GM21528 (cell line): Measurements from ENCODE around the gene ZNF81.
"Not testable (repeated sequence)": the region's sequence is repeated elsewhere in the genome, so short reads cannot be mapped to it uniquely, and the experiment has no call there.

Experiments used
- ATAC-seq: cut with Tn5 transposase; IDR thresholded peaks from one replicate; pipeline ENCODE4 v1.9.1; 2021; ENCODE audit warnings: mild to moderate bottlenecking, moderate library complexity; ENCODE audit not compliant: unreplicated experiment, low FRiP score

The ZNF81 gene

GRCh38 chrX:47836164-47837072 lies at the start of gene ZNF81:
Gene ZNF81, plus strand, starts transcription at chrX:47836902. Its CDS starts 9,366 bp downstream, at chrX:47846268.
- ATAC-seq = peak; percentile 89

GRCh38 chrX:47796433-47796906 lies 40.2 kb upstream of the ZNF81 start:
- ATAC-seq = no peak

- no peak for ATAC-seq
Observed at GRCh38 chrX:47797084-47797483, 39.6 kb upstream of the ZNF81 start.

GRCh38 chrX:47798861-47799260 lies 37.8 kb upstream of the ZNF81 start:
- ATAC-seq = no peak

- no peak for ATAC-seq
Observed at GRCh38 chrX:47802589-47802988, 34.1 kb upstream of the ZNF81 start.

GRCh38 chrX:47803103-47803502 lies 33.6 kb upstream of the ZNF81 start:
- ATAC-seq = not testable (repeated sequence)

- ATAC-seq = no peak
Observed at GRCh38 chrX:47804315-47804714, 32.4 kb upstream of the ZNF81 start.

GRCh38 chrX:47805844-47806243 lies 30.9 kb upstream of the ZNF81 start:
- ATAC-seq = not testable (repeated sequence)

GRCh38 chrX:47806415-47807271 lies 30.1 kb upstream of the ZNF81 start:
- not testable (repeated sequence) for ATAC-seq

GRCh38 chrX:47807272-47807538 lies 29.5 kb upstream of the ZNF81 start:
- not testable (repeated sequence) for ATAC-seq

- no peak for ATAC-seq
Observed at GRCh38 chrX:47807548-47807947, 29.2 kb upstream of the ZNF81 start.

GRCh38 chrX:47808904-47809788 lies 27.6 kb upstream of the ZNF81 start:
- no peak for ATAC-seq

- ATAC-seq = no peak
Observed at GRCh38 chrX:47814851-47815250, 21.9 kb upstream of the ZNF81 start.

GRCh38 chrX:47815901-47816845 lies 20.5 kb upstream of the ZNF81 start:
- no peak for ATAC-seq

- no peak for ATAC-seq
Observed at GRCh38 chrX:47817421-47817820, 19.3 kb upstream of the ZNF81 start.

GRCh38 chrX:47817897-47818296 lies 18.8 kb upstream of the ZNF81 start:
- ATAC-seq = no peak

- ATAC-seq = no peak
Observed at GRCh38 chrX:47828984-47829383, 7.7 kb upstream of the ZNF81 start.

- no peak for ATAC-seq
Observed at GRCh38 chrX:47831788-47832187, 4.9 kb upstream of the ZNF81 start.

GRCh38 chrX:47838361-47838760 lies 1.7 kb downstream of the ZNF81 start:
- no peak for ATAC-seq
